ENCODE data around the gene NOL6. TPM values are rescaled to one million over a fixed set of nuclear protein-coding genes. Genes with fewer than 3 reads are reported as not detected.

NOL6 gene
- total RNA-seq, 4 donors from 2014 or later, result 18.1 to 36.3 (median 29.1) TPM

GRCh38 chr9:33414889-33415500, 58.7 kb downstream of the NOL6 start:
- Histone ChIP-seq H3K27me3 (no peaks in the 10 kb centered on the region), H3K36me3 (no peaks in the 10 kb centered on the region), H3K4me1 (no peaks in the 10 kb centered on the region), H3K27ac (no peak overlapping the region), H3K9me3 (no peaks in the 10 kb centered on the region), H3K4me3 (no peak overlapping the region)
- TF ChIP-seq, protein P1, sequence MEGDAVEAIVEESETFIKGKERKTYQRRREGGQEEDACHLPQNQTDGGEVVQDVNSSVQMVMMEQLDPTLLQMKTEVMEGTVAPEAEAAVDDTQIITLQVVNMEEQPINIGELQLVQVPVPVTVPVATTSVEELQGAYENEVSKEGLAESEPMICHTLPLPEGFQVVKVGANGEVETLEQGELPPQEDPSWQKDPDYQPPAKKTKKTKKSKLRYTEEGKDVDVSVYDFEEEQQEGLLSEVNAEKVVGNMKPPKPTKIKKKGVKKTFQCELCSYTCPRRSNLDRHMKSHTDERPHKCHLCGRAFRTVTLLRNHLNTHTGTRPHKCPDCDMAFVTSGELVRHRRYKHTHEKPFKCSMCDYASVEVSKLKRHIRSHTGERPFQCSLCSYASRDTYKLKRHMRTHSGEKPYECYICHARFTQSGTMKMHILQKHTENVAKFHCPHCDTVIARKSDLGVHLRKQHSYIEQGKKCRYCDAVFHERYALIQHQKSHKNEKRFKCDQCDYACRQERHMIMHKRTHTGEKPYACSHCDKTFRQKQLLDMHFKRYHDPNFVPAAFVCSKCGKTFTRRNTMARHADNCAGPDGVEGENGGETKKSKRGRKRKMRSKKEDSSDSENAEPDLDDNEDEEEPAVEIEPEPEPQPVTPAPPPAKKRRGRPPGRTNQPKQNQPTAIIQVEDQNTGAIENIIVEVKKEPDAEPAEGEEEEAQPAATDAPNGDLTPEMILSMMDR (IDR thresholded peaks at IDR 0.05 in 4 of 5, conservative IDR thresholded peaks at IDR 0.05 in 1 of 5), result no peak
- no peak for TF ChIP-seq POLR2A (IDR thresholded peaks at IDR 0.05)
- ATAC-seq (no peak), DNase-seq (no peak)
- in situ Hi-C loops (cut with MboI; ENCODE audit: low sequenced_read_pairs in 4 of 4), result loop anchor here in 1 of 4 donors (5.0 kb wide), 1 partner anchor 43 kb away; no protein-coding TSS in a partner anchor
- intact Hi-C loops (cut with DNase I; ENCODE audit: low total_unique reads), result loop anchor here (2.0 kb wide), 1 partner anchor 40 kb away; no protein-coding TSS in a partner anchor

GRCh38 chr9:33414268-33414667, 59.5 kb downstream of the NOL6 start:
- no peak overlapping the region for H3K27ac ChIP-seq
- H3K4me1 ChIP-seq, result no peaks in the 10 kb centered on the region
- H3K9me3 ChIP-seq, result no peaks in the 10 kb centered on the region
- DNase-seq (no peak), ATAC-seq (no peak)
- intact Hi-C loops (cut with DNase I; ENCODE audit: low total_unique reads) (loop anchor here (2.0 kb wide), 1 partner anchor 39 kb away; no protein-coding TSS in a partner anchor), in situ Hi-C loops (cut with MboI; ENCODE audit: low sequenced_read_pairs in 4 of 4) (no loop called here)
- H3K4me3 ChIP-seq, result no peak overlapping the region
- no peaks in the 10 kb centered on the region for H3K36me3 ChIP-seq
- no peak for TF ChIP-seq POLR2A (IDR thresholded peaks at IDR 0.05)
- TF ChIP-seq, protein P1 (IDR thresholded peaks at IDR 0.05 in 4 of 5, conservative IDR thresholded peaks at IDR 0.05 in 1 of 5), result no peak
- no peaks in the 10 kb centered on the region for H3K27me3 ChIP-seq

Small RNAs within 50 kb of the gene (microRNA-seq; reads per million reads assigned to microRNA genes)
- gene MIR6851 (ENCODE audit: borderline replicate concordance in 2 of 2), result 0 reads per million in 2 donors

Other genes starting within 250 kb of the NOL6 start
- not detected for gene SPINK4, start 233.8 kb downstream of the NOL6 start, total RNA-seq
- gene BAG1, start 209.2 kb downstream of the NOL6 start, total RNA-seq, result 100 to 1,000 TPM in 3 of 4 donors, 10 to 100 TPM in 1; 81.5 to 244 (median 158) TPM
- gene CHMP5, start 208.9 kb downstream of the NOL6 start, total RNA-seq, result 10 to 100 TPM; 42.8 to 50.7 (median 47.8) TPM
- gene NFX1, start 183.4 kb downstream of the NOL6 start, total RNA-seq, result 10 to 100 TPM; 29.8 to 52.0 (median 40.6) TPM
- 10 to 100 TPM in 1 of 4 donors, 1 to 10 TPM in 3; 2.1 to 10.7 (median 4.1) TPM for gene AQP7, start 71.4 kb downstream of the NOL6 start, total RNA-seq
- gene AQP3, start 26.3 kb downstream of the NOL6 start, total RNA-seq, result 10 to 100 TPM in 2 of 4 donors, 1 to 10 TPM in 2; 1.7 to 24.2 (median 13.5) TPM
- gene ANKRD18B, start 50.3 kb upstream of the NOL6 start, total RNA-seq, result 1 to 10 TPM in 1 of 4 donors, under 1 TPM in 1, not detected in 2; 0.22 to 3.9 TPM